Adrenal gland (tissue), 12 donors: ENCODE data around the gene CIAO3. TPM values are rescaled to one million over a fixed set of nuclear protein-coding genes. Genes with fewer than 3 reads are reported as not detected.

Experiments used
- DNase-seq, 7 donors: peaks; one replicate each; pipeline ENCODE4 v3.0.0-alpha.2; 2019 to 2020
- H3K27ac ChIP-seq, 5 donors: fragments of 200-600 bp; sonication (generic) in 4 of 5; 1 replicate in 3 of 5; 2 replicates in 2 of 5; pipeline versions ENCODE4 v1.5.1 to v1.8.0; 2016 to 2020; ENCODE audit warnings: mild to moderate bottlenecking in 1 of 5
- H3K27me3 ChIP-seq: fragments of 200-600 bp; 2 replicates; pipeline ENCODE4 v1.8.0; 2021
- H3K36me3 ChIP-seq, 2 donors: fragments of 200-600 bp; replicated peaks in 1 of 2; 1 replicate in 1 of 2; 2 replicates in 1 of 2; pipeline versions ENCODE4 v1.5.1 to v1.8.0; 2018 to 2022
- H3K4me1 ChIP-seq, 2 donors: fragments of 200-600 bp; replicated peaks in 1 of 2; 1 replicate in 1 of 2; 2 replicates in 1 of 2; pipeline versions ENCODE4 v1.5.1 to v1.8.0; 2018 to 2021
- H3K4me3 ChIP-seq, 4 donors: fragments of 200-600 bp; sonication (generic) in 3 of 4; one replicate each; pipeline ENCODE4 v1.5.1; 2016 to 2018
- H3K9me3 ChIP-seq, 3 donors: fragments of 200-600 bp; sonication (generic) in 1 of 3; replicated peaks in 1 of 3; 1 replicate in 2 of 3; 2 replicates in 1 of 3; pipeline versions ENCODE4 v1.5.1 to v1.8.0; 2016 to 2021
- CTCF ChIP-seq, 6 experiments: fragments of 450-650 bp in 4 of 6; fragments of 200-600 bp in 2 of 6; sonication (generic) in 1 of 6; IDR thresholded peaks; 1 replicate in 5 of 6; 2 replicates in 1 of 6; pipeline versions ENCODE4 v1.5.1 to v1.8.0; 2016 to 2021; ENCODE audit warnings: antibody characterized with exemption in 6 of 6, mild to moderate bottlenecking in 2 of 6, moderate library complexity in 1 of 6
- POLR2A ChIP-seq, 2 donors: fragments of 450-650 bp; IDR thresholded peaks; one replicate each; pipeline ENCODE4 v1.6.1; 2017; ENCODE audit warnings: antibody characterized with exemption in 2 of 2, mild to moderate bottlenecking in 2 of 2, moderate library complexity in 1 of 2
- WGBS, 4 donors: extraction: QIAGEN DNeasy Blood & Tissue Kit in 2 of 4; methylation state at CpG; one replicate each; pipeline versions ENCODE4 v1.1.5 to v1.1.7; 2013 to 2017; 5-methylcytosine and 5-hydroxymethylcytosine counted together
- intact Hi-C, 2 donors: fragments of 100-400 bp; cut with DNase I; formaldehyde crosslinking; loops; one replicate each; pipeline versions ENCODE4 v1.14.1 to v1.15.0; 2022 to 2023
- polyA plus RNA-seq, 3 donors: library from polyadenylated mRNA; stranded (reverse); fragments of 200-250 nt in 2 of 3; fragments of 350-450 nt in 1 of 3; fragmentation: Illumina TruSeq in 1 of 3; extraction: RNeasy Lipid Tissue Mini Kit (QIAGEN cat#74804) in 1 of 3; gene quantifications; one replicate each; pipeline ENCODE4 v1.2.3, GENCODE V29; 2013 to 2014
- total RNA-seq, 9 donors: library from RNA; depleted of rRNA in 4 of 9; stranded (reverse); fragments of >200 nt in 4 of 9; fragments of 120-200 nt in 1 of 9; fragmentation: NEBNext Ultra II Directional in 1 of 9; extraction: Animal tissue kit (Norgen Biotek cat#: 25700) in 1 of 9; gene quantifications; one replicate each; pipeline versions ENCODE4 v1.1.0 to v1.2.4, GENCODE V29; 2013 to 2023
- donor health status: healthy with polysubstance abuse.
- donor health status: Bipolar disorder and iron deficiency.
- donor health status: DM: yes; HTN: yes; CAD: no.
- donor health status: DM: no; HTN: no; CAD: no.
- donor health status: DM: no; HTN: no; CAD: no.
- donor health status: DM: yes; HTN: yes; CAD: no.

The CIAO3 gene
- total and polyA plus RNA-seq, 12 donors = 8.9 to 99.4 (median 29.5) TPM

- no peaks in the 10 kb centered on the region for H3K36me3 ChIP-seq
- no peak overlapping the region for H3K27ac ChIP-seq
- intact Hi-C loops = no loop called here
- H3K4me1 ChIP-seq = peaks cover 4 to 7% of the 10 kb centered on the region in 2 donors
- 40 to 75% (median 68%) methylated on average over 2 to 13 of the region's 13 CpGs; no CpG with 5 or more reads in 1 of the 4 donors for WGBS, 4 donors
- DNase-seq = no peak
- TF ChIP-seq POLR2A (IDR thresholded peaks at IDR 0.05) = no peak
- no peak for TF ChIP-seq CTCF (IDR thresholded peaks at IDR 0.05)
- peaks cover 14% of the 10 kb centered on the region for H3K27me3 ChIP-seq
- H3K9me3 ChIP-seq = no peaks in the 10 kb centered on the region
- no peak overlapping the region for H3K4me3 ChIP-seq
Measured at GRCh38 chr16:779561-779960, 38.8 kb upstream of the CIAO3 start.

GRCh38 chr16:778909-779527, 38.2 kb upstream of the CIAO3 start:
- no peak for DNase-seq
- peaks cover 14% of the 10 kb centered on the region for H3K27me3 ChIP-seq
- H3K4me1 ChIP-seq = peaks cover 3 to 6% of the 10 kb centered on the region in 2 donors
- no peak overlapping the region for H3K4me3 ChIP-seq
- TF ChIP-seq CTCF (IDR thresholded peaks at IDR 0.05) (no peak), POLR2A (IDR thresholded peaks at IDR 0.05) (no peak)
- H3K36me3 ChIP-seq = no peaks in the 10 kb centered on the region
- 72 to 76% (median 75%) methylated on average over 3 to 6 of the region's 6 CpGs for WGBS, 4 donors
- H3K9me3 ChIP-seq = no peaks in the 10 kb centered on the region
- H3K27ac ChIP-seq = no peak overlapping the region
- intact Hi-C loops = no loop called here

GRCh38 chr16:778447-778846, 37.6 kb upstream of the CIAO3 start:
- WGBS, 4 donors = 74 to 85% (median 78%) methylated on average over 11 of the region's 11 CpGs
- Histone ChIP-seq H3K27me3 (peaks cover 14% of the 10 kb centered on the region), H3K4me3 (no peak overlapping the region), H3K27ac (no peak overlapping the region), H3K9me3 (no peaks in the 10 kb centered on the region), H3K4me1 (peaks cover 0 to under 1% of the 10 kb centered on the region in 2 donors), H3K36me3 (no peaks in the 10 kb centered on the region)
- DNase-seq = no peak
- TF ChIP-seq CTCF (IDR thresholded peaks at IDR 0.05) (no peak), POLR2A (IDR thresholded peaks at IDR 0.05) (no peak)
- intact Hi-C loops = no loop called here

GRCh38 chr16:777826-778225, 37.0 kb upstream of the CIAO3 start:
- no peak overlapping the region for H3K4me3 ChIP-seq
- peaks cover 14% of the 10 kb centered on the region for H3K27me3 ChIP-seq
- TF ChIP-seq CTCF (IDR thresholded peaks at IDR 0.05) = no peak
- TF ChIP-seq POLR2A (IDR thresholded peaks at IDR 0.05) = no peak
- no peaks in the 10 kb centered on the region for H3K4me1 ChIP-seq
- no peak overlapping the region for H3K27ac ChIP-seq
- intact Hi-C loops = no loop called here
- H3K9me3 ChIP-seq = no peaks in the 10 kb centered on the region
- H3K36me3 ChIP-seq = no peaks in the 10 kb centered on the region
- DNase-seq = no peak
- 28 to 42% (median 37%) methylated on average over 14 to 16 of the region's 16 CpGs for WGBS, 4 donors
